Left hindlimb (tissue), 1 donor: Measurements from ENCODE around the gene SHB.

Experiments used
- DNase-seq: peaks from one replicate; pipeline ENCODE4 v3.0.0-alpha.2; 2018

SHB gene

DNA sequence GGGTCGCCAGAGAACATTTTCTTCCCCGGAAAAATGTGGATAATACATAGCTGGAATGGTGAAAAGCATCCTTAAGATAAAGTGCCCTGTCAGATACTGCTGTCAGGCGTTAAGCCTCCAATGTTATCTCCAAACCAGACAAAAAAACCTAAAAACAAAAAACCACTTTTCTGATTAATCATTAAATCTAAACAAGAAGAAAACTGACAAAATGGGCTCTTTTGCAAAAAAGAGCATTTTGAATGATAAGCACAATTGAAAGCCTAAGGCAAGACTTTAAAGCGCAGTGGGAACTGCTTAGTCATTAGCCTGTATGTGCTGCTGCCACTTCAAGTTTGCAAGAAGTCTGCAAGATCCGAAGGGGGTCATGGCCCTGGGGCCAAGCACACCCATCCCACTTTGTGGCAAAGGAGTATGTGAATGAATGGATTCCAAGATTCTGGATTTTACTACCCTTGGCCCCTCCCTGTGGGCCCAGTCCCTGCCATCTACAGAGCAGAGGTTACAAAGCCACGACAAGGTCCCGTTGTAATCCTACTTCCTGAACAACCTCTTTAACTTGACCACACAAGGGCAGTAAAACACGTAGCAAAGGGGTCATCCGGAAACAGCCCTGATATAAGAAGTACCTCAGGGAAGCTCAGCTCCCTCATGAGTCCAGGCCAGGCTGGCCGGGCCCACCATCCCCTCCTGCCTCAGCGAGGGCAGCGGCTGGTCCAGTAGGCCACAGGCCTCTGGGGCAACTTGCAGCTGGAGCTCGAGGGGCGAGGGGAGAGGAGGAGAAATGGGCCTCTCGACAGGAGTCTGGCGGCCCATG is 29.7 kb downstream of the SHB start:
- DNase-seq, result no peak

DNA sequence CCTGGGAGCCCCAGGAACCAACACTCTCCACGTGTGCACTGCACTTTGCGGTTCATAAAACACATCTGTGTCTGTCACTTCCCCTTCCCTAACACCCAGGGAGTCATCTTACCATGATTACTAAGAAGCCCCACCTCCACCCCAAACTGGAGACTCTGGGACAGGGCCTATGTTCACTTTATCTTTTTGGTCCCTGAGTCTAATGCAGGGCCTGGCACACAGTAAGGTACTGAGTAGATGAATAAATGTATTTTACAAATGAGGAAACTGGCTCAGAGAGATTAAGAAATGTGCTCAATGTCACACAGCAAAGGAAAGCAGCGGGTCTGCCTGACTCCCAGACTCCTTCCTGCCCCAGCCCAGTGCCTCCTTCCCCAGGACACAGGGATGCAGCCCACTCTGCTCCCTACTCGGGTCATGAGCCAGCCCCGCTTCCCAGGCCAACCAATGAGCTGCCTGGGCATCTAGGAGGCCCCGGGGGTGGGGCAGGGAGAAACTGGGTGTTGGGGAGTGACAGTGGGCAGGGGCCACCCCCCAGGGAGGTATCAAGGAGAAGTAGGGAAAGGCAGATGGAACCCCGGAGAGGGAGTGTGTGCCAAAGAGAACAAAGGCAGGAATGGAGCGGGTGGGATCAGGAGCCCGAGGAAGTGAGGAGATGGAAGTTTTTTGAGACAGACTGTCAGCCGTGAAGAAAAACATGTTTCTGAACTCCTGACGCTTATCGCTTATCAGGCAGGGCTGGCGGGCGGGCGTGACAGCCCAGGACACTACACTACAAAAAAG is 30.5 kb downstream of the SHB start:
- DNase-seq, result no peak

GRCh38 chr9:38037981-38038306 is 31.1 kb downstream of the SHB start:
- DNase-seq, result no peak

DNA sequence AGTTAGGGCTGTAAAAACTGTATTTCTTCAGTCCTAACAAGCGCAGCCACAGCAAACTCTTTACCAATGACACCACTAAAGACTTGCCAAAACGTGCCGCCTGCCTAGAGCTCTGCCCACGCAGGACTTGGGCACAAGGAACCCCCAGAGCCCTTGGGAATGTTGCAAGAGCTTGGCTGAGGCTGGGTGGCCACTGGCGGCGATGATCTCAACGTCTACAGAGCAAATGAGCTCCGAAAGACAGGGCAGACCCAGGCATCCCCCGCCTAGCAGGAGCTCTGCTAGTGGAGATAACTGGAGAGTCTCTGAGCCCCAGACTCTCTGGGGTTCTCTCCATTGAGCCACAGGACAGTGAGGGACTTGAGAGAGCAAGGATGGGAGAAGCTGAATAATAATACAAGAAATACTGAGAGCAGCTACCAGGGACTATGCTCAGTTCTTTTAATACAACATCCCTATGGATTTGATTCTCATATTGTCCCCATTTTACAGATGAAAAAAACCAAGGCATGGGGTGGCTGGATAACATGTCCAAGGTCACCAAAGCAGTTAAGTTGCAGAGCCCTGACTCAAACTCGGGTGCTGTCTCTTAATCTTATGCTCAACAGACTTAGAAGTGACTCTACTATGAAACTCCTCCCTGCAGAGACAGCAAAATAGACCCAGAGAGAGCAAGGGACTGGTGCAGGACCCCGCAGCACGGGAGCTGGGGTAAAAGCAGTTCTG is 32.5 kb downstream of the SHB start:
- no peak for DNase-seq

DNA sequence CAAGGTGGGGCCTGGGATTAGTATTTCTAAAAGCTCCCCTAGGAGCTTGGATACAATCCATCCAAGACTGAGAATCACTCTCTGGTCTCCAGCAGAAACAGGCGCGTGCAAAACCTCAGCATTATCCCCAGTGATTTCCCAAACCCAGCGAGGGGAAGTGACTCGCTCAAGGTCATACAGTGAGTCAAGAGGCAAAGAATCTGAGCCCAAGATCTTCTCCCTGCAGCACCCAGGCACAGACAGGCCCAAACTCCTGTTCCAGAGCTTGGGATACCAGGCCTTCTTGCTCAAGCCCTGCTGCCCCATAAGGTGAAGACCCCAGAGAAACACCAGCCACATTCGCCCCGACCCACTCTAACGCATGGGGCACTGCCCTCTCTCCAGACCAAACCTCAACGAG is 33.2 kb downstream of the SHB start:
- no peak for DNase-seq

- no peak for DNase-seq
Measured at GRCh38 chr9:38033941-38034340, 35.1 kb downstream of the SHB start.

- DNase-seq, result no peak
Measured at GRCh38 chr9:38032266-38033110, 36.5 kb downstream of the SHB start.

GRCh38 chr9:38031594-38031993 is 37.4 kb downstream of the SHB start:
- no peak for DNase-seq

DNA sequence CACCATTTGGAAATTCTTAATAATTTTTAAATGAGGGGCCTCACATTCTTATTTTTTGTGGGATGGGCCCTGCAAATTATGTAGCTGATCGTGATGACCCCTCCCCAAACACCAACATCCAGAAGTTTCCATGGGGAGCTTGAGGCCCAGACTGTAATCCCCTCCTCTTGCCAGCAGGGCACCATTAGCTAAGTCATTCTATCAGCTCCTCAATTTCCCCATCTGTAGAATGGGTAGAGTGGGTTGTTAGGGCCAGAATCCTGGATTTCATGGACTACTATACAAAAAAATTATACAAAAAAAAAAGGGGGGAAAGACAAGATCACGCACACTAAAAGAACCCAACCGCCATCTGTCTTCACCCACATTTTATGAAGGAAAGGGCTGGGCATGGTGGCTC is 38.4 kb downstream of the SHB start:
- DNase-seq, result no peak

DNA sequence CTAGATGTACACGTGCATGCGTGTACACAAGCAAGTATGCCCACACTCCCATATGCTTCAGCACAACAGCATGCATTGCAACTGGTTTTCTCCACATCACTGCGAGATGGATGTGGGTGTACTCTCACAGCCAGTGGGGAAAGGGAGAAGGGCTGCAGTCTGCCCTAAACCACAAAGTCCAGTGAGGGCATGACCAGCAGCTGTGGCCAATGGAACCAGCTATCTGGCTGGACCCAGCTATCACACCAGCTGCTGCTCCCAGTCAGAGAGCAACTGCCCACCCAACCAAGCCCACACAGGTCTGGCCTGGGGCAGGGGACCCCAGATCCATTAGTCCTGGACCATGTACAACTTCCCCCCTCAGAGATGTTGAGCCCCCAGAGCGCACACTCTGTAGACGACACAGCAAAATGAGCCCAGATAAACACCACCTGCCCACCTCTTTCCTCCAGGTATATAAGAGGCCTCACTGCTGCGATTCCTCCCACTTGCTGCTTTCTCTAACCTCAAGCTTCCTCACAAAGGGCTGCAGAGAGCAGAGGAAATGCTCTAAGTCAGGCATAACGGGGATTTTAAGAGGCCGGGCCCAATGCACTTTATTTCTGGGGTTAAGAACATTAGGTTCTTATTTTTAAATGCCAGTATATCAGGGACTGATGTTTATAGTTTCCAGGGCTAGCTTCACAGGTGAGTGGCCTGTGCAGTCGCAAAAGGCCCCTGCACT is 39.0 kb downstream of the SHB start:
- DNase-seq, result no peak

DNA sequence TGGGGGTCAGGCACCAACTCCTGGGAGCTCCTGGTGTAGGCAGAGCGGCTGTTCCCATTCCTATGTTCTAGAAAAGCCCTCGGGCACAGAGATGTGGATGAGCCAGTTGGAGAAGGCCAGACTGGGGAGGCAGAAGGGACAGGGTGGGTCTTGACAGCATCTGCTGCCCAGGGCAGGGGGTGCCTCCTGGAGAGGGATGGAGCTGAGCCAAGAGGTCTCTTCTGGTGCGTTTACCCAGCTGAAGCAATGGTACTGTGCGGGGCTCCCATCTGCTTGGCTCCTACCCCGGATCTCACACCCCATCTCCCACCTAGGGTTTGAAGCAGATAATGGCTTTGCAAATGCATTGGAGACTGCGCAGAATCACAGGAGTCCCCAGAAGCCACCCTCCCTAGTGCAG is 41.3 kb downstream of the SHB start:
- no peak for DNase-seq

DNA sequence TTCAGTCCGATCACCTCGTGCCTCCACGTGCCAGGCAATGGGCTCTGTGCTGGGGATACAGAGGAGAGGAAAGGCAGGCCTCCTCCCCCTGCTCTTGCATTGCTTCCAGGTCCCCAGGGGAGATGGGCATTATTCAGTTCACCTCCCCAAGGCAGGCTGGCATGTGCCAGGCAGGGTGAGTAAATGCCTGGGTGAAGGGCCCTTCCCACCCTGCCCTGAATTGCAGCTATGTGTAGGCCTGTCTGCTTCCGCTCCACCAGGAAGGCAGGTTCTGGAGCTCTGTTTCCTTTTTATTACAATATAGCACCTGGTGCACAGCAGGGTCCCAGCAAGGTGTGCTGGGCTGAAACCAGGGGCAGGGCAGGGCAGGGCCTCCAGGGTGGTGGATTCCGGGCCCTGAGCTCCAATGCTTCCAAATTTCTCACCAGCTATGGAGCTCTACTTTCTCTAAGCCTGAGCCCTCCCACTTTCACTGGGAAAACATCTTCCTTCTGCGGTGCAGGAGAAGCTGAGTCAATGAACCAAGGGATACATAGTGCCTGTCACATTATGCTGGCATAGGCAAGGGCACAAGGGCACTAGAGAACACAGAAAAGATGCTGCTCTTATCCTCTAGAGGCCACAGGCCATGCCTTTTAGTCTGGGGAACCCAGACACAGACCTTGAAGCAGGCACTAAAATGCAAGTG is 42.0 kb downstream of the SHB start:
- no peak for DNase-seq

DNA sequence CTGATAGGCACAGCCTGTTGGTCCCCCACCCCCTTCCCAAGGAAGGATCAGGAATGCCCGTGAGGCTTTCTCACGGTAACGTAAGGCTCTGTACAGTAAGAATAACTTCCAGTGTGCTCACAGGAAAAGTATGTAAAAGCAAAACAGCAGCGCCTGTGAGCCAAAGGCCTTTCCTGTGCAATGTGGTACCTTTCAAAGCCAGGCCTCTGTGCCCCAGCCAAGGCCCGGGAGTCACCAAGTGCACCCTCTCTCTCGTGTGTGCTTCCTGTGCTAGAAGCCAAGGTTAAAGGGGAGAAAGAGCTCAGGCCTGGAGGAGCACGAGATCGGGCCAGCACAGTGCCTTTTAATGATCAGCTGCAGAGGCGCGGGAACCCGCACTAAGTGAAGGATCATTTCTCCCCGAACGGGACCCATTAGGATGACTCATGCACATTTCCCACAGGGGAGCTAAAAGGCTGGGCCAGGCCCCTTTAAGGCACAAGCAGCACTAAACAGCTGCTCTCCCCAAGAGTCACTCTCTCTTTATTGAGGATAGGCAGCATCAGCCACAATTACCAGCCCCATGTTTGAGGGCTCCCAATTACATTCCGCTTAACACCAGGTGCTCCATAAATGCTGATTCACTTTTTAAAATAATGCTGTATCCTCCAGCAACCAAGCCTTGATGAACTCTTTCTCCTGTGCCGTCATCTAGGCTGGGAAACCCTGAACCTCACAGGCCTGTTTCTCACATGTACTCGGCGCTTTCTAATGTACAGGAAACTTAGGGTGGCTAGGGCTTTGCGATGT is 42.8 kb downstream of the SHB start:
- DNase-seq, result peak; percentile 59

- DNase-seq, result no peak
Measured at GRCh38 chr9:38025166-38025565, 43.9 kb downstream of the SHB start.

DNA sequence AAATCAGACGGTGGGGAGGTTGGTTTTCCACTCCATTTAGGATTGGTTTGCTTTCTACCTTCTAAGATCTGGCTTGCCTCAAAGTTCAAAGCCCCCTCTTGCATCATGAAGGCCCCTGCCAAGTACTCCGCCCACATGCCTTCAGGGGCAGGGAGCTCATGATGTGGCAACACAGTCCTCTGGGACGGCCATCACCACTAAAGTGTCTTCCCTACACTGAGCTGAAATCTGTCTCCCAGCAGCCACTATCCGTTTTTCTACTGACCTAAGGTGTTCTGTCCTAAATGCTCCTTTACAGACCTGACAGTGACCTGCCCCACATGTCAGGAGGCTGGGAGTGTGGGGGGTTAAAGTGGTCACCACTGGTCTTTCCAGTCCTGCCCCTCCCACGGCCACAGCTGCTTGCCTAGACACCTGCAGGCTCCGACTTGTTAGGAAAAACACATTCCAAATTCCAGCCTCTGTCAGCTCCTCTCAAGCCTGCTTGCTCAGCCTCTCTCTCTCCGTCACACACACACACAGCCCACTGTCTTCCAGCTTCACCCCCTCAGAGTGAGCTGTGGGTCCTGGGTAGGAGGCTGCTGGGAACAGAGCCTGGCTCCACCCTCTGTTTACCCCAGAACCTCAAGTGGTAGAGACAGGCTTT is 44.9 kb downstream of the SHB start:
- peak; percentile 59 for DNase-seq

- no peak for DNase-seq
Measured at GRCh38 chr9:38023661-38024035, 45.4 kb downstream of the SHB start.

- DNase-seq, result no peak
Measured at GRCh38 chr9:38022995-38023394, 46.0 kb downstream of the SHB start.

DNA sequence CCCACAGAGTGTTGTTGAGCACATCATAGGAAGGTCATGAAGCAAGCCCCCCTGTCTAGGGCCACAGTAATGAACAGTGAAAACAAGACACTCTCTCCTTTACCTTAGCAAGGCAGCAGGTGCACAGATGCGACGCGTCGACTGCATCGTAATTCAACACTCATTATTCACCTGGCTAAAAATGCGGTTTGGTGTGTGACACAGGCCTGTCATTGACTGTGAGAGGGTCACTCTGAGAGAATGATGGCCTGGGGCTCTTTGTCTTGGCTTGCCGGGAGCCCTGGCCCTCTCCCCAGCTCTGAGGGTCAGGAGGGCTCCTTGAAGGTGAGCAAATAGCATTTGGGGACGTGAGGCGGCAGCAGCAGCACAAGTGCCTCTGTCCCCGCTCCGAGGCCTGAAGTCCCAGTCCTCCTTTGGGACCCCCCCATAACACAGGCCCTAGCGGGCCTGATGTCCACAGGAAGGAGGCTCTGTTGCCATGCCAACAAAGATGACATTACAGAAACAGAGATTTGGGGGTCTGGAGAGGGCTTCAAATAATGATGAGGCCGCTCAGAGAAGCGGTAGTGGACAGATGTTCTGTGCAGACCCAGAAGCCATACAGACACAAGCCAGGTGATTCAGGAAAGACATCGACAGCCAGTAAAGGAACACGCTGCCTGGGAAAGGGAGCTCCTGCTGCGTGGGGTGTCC is 46.7 kb downstream of the SHB start:
- DNase-seq, result no peak
